KOPT-K1 (cell line): ENCODE measurements around the gene SMARCE1.

ENCODE experiments used
- H3K27ac ChIP-seq: fragments of 200-600 bp; sonication (generic); 2 replicates; pipeline ENCODE4 v1.5.1; 2016; ENCODE audit warnings: antibody characterized with exemption, mild to moderate bottlenecking, low read depth, low read length; ENCODE audit not compliant: poor library complexity, severe bottlenecking
- H3K36me3 ChIP-seq: fragments of 200-600 bp; sonication (generic); 2 replicates; pipeline ENCODE4 v1.5.1; 2017; ENCODE audit warnings: antibody characterized with exemption, mild to moderate bottlenecking, low read length, moderate library complexity; ENCODE audit not compliant: insufficient read depth
- H3K9me3 ChIP-seq: fragments of 200-600 bp; sonication (generic); 2 replicates; pipeline ENCODE4 v1.5.1; 2017; ENCODE audit warnings: antibody characterized with exemption, low read length, mild to moderate bottlenecking; ENCODE audit not compliant: insufficient read depth, poor library complexity, severe bottlenecking

Gene SMARCE1

GRCh38 chr17:40607641-40608040, 40.0 kb downstream of the SMARCE1 start:
- no peak overlapping the region for H3K27ac ChIP-seq
- H3K36me3 ChIP-seq, result no peaks in the 10 kb centered on the region
- H3K9me3 ChIP-seq, result no peaks in the 10 kb centered on the region

GRCh38 chr17:40606548-40607353, 40.9 kb downstream of the SMARCE1 start:
- no peaks in the 10 kb centered on the region for H3K9me3 ChIP-seq
- no peak overlapping the region for H3K27ac ChIP-seq
- H3K36me3 ChIP-seq, result no peaks in the 10 kb centered on the region

DNA sequence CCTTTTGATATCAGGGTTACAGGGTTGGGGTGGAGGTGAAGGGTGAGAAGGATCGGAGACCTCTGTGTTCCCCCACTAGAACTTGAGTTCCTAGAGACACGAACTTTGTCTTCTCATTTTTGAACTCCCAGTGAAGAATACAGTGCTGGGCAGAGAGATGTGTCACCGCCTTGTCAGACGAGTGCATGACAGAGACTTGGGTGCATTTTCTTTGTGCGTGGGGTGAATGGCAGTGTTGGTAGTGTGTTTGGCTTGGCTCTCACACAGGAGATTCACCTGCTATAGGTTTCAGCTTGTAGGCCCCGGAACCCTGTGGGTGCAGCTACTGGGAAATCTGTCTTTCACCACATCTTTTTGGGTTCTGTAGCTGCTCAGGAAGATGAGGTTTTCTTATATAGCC, 42.3 kb downstream of the SMARCE1 start:
- Histone ChIP-seq H3K36me3 (no peaks in the 10 kb centered on the region), H3K9me3 (no peaks in the 10 kb centered on the region), H3K27ac (no peak overlapping the region)

DNA sequence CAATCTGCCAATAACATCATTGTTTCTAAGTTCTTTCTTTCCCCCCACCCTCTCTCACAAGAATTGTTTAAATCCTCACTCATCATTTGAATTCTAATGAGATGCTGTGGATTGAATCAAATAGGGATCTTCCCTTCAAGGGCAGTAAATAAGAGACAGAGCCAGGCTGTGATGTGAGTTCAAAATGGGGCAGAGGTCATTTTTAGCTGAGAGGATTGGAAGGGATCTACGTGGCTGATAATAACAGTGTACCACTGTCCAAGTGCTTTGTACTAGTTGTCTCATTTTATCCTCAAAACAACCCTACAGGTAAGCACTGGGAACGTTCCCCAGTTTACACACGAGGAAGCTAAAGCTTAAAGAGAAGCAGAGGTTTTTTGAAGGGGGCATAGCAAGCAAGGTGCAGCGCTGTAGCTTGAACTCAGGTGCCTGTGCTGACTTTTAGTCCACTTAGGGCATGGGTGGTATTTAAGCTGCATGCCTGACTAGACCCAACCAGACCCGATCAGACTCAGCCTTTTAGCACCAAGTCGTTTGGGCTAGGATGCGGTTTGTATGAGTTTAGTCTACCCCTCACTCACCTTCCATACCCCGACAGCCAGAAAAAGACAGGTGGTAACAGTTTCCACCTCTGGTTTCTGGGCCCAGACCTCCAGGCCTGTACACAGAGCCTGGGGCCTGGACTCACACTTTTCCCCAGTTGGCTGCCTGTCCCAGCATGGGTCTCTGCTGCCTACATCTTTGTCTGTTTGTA, 43.1 kb downstream of the SMARCE1 start:
- Histone ChIP-seq H3K36me3 (no peaks in the 10 kb centered on the region), H3K9me3 (no peaks in the 10 kb centered on the region), H3K27ac (no peak overlapping the region)

DNA sequence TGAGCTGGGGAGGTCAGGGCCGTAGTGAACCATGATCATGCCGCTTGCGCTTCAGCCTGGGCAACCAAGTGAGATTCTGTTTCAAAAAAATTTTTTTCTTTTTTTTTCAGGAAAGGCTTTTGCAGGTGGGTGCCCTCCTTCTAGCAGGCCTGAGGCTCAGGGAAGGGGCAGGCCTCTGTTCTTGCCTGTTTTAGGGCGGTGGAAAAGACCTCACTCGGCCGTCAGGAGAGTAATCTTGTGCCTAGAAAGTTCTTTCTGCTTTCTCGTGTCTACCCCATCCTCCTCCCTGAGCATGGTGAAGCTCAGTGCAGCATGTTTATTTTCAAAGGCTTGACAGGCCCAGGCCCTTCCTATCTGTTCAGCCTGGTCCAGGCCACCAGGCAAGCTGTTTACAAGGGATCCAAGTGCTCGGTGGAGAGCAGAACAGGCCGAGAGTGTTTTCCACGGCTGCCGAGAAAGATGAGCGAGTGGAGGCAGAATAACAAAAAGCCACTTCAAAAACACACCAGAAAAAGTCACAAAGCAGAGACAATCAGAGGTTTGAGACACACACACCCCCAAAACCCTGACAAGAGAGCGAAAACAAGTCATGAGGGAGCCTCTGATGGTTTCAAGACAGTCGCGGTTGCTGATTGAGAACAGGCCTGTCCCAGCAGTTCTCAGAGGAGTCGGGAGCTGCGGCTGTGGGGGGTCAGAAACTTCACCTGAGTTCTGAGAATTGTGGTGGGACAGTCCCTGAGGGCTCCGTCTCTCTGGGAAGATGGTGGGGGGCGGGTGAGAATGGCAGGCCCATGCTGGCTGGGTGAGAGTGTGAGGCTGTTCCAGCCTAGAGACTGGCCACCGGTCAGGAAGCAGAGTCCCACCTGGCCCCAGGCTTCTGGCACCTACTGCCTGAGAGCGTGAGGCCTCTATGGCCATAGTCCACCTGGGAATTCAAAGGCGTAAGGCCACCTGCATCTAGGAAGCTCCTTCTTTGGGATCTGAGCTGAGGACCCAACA, 44.9 kb downstream of the SMARCE1 start:
- no peaks in the 10 kb centered on the region for H3K9me3 ChIP-seq
- H3K36me3 ChIP-seq, result no peaks in the 10 kb centered on the region
- H3K27ac ChIP-seq, result no peak overlapping the region

DNA sequence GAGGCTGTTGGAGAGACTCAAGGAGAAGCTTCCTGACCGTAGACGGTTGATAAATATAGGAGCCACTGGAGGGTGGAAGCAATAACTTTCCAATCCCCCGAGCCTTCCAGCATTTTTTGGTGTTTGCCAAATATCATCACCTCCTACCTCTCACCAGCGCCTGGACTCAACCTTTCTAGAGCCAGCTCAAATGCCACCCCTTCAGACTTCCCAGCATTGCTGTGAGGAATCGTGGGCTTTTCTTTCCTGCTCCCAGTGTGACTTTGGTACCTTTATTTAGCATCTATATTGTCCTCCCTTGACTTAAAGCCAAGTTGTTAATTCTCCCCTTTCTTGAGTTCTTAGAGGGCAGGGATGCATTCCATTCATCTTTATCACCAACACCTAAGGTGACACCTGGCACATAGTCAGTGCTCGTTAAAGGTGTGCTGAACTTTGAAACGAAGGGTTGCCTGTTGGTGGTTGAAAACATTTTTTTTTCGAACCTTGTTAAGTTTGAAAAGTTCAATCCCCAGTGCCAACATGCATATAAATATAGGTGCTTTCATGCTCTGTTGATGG, 47.1 kb downstream of the SMARCE1 start:
- H3K9me3 ChIP-seq, result no peaks in the 10 kb centered on the region
- H3K27ac ChIP-seq, result no peak overlapping the region
- H3K36me3 ChIP-seq, result no peaks in the 10 kb centered on the region

DNA sequence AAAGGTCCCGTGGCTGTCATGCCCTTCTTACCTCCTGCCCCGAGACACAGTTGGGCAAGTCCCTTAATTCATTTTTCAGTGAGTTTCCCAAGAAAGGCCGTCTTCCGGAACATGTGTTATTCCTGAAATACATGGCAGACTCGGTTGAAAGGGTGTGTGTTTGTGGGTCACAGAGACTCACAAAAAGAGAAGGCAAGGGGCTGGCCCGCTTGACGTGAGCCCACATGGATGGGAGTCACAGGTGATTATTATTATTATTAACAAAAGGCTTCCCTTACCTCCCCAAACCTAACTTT, 48.2 kb downstream of the SMARCE1 start:
- Histone ChIP-seq H3K9me3 (no peaks in the 10 kb centered on the region), H3K27ac (no peak overlapping the region), H3K36me3 (no peaks in the 10 kb centered on the region)

DNA sequence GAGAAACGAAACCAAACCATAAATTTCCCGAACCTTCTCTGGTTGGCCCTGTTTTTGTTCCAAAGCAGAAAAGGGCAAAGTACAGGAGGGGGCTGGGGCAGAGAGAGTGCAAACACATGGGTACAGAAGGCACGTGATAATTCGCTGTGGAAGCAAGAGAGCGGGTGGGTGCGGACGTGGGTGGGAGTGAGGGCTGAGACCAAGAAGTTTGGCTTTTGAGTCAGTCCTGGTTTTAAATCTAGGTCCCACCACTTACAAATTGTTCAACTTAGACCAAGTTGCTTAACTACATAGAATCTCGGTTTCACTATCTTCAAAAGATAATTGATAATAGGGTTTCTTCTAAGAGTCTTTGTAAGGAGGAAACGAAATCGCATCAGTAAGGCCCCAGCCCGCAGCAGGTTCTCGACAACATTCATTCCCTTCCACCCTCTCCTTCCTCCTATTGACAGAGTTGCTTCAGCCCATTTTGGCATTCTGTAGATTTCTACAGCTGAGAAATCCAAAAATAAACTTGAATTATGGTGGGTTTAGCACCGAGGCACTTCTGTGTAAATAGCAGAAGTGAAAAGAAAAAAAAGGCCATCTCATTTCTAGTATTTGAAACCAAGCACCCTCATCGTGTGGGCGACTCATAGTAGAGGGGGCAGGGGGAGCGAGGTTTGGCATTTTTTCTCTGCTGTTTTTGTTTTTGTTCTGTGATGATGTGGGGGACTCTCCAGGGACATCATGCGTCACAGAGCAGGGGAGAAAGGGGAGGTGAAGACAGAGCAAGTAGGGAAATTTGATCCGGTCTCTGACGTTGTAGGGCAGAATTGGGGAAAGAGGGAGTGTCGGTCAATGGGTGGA, 48.8 kb downstream of the SMARCE1 start:
- H3K9me3 ChIP-seq, result no peaks in the 10 kb centered on the region
- H3K36me3 ChIP-seq, result no peaks in the 10 kb centered on the region
- H3K27ac ChIP-seq, result no peak overlapping the region

- no peaks in the 10 kb centered on the region for H3K9me3 ChIP-seq
- no peaks in the 10 kb centered on the region for H3K36me3 ChIP-seq
- no peak overlapping the region for H3K27ac ChIP-seq
Measured at GRCh38 chr17:40598301-40598618, 49.4 kb downstream of the SMARCE1 start.

- no peaks in the 10 kb centered on the region for H3K36me3 ChIP-seq
- no peak overlapping the region for H3K27ac ChIP-seq
- H3K9me3 ChIP-seq, result no peaks in the 10 kb centered on the region
Measured at GRCh38 chr17:40597556-40598300, 49.9 kb downstream of the SMARCE1 start.

DNA sequence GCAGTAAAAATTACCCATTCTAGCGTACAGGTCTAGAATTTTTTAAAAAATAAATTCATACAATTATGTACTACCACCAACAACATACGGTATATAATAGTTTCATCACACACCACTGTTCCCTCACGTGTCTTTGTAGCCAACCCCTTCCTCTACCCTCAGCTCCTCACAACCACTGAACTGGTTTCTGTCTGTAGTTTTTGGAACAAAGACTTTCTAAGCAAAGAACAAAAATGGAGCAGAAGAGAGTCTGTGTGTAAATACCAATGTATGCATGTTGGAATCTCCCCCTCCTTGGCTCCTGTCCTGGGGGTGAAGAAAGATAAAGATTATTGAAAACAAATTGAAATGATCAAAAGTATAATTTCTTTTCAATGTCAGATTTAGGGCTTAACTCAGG, 50.5 kb downstream of the SMARCE1 start:
- no peaks in the 10 kb centered on the region for H3K36me3 ChIP-seq
- no peaks in the 10 kb centered on the region for H3K9me3 ChIP-seq
- no peak overlapping the region for H3K27ac ChIP-seq

DNA sequence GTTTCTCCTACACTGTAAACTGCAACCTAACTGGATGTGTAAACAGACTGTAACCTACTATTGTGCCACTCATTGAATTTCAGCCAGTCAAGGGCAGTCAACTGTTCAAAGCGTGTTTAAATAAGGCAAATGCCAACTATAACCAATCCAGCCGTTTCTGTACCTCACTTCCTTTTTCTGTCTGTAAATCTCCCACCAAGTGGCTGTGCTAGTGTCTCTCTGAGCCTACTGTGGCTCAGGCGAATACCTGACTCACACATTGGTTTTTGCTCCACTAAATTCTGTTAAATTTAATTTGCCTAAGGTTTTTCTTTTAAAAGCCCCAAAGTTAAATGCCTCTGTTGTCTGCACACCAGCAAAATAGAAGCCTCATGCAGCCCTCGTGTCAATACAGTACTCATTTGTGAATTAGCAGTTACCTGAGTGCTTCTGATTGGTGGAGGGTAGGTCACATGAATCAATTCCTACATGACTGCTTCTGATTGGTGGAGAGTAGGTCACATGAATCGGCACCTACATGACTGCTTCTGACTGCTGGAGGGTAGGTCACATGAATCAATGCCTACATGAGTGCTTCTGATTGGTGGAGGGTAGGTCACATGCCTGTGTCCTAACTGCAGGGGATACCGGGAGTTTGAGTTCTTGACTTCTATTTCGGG, 51.2 kb downstream of the SMARCE1 start:
- H3K27ac ChIP-seq, result no peak overlapping the region
- H3K36me3 ChIP-seq, result no peaks in the 10 kb centered on the region
- H3K9me3 ChIP-seq, result no peaks in the 10 kb centered on the region

DNA sequence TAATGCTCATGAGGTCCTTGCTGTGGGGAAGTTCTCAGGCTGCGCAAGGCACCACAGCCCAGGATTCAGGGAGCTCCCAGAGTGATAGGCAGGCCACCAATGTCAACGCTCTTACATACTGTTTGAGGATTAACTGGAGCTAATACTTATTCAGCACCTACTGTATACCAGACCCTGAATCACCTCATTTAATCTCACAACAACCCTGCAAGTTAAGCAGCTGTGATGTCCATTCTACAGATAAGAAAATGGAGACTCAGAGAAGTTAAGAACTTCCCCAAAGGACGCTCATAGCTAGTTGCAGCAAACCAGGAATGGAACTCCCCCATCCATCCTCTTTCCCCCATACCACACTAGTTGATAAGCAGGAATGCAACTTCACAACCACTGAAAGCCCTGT, 56.9 kb downstream of the SMARCE1 start:
- Histone ChIP-seq H3K36me3 (no peaks in the 10 kb centered on the region), H3K27ac (no peak overlapping the region), H3K9me3 (no peaks in the 10 kb centered on the region)
